GM18526 (cell line): Measurements from ENCODE around the gene CLDND2.

Source experiments
- POLR2A ChIP-seq: IDR thresholded peaks from 3 replicates; pipeline ENCODE4 v1.6.1; 2011; ENCODE audit not compliant: insufficient read length; ENCODE audit errors: extremely low read depth

The CLDND2 gene

DNA sequence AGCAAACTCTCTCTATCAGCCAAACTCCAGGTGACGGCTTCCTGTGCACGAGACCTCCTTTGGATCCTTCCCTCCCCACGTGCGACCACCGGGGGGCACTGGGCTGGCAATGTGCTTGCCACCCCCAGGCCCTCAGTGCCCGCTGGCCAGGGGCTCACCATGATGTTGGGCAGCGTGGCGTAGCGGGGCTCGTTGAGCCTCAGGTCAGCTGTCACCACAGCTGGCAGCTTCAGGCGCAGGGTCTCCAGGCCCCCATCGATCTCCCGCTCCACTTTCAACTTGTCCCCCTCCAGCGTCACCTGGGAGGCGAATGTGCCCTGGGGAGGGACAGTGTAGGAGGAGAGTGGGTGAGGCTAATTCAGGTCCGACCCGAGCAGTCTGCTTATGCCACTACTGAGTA lies 22.1 kb downstream of the CLDND2 start:
- no peak for TF ChIP-seq POLR2A

DNA sequence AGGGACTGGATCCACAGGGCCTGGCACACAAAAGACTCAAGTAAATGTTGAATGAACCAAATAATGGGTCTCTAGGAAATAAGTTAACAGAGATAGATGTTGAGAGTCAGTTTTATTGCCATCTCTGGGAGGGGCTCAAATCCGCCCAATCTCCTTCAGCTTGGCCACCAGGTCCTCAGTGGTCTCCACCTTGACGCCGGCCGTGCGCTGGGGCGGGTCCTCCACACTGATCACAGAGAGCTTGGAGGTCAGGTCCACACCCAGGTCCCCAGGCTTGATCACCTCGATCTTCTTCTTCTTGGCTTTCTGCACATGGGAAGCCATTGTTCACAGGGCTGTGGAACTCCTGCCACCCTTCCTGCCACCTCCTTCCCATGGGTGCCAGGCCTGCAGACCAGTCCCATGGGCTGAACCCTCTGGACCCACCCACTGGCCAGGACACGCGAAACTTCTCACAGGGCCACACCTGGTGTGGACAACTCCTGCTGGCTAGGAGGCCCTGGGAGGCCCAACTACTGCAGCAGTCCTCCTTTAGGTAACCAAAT lies 23.7 kb downstream of the CLDND2 start:
- TF ChIP-seq POLR2A: no peak

DNA sequence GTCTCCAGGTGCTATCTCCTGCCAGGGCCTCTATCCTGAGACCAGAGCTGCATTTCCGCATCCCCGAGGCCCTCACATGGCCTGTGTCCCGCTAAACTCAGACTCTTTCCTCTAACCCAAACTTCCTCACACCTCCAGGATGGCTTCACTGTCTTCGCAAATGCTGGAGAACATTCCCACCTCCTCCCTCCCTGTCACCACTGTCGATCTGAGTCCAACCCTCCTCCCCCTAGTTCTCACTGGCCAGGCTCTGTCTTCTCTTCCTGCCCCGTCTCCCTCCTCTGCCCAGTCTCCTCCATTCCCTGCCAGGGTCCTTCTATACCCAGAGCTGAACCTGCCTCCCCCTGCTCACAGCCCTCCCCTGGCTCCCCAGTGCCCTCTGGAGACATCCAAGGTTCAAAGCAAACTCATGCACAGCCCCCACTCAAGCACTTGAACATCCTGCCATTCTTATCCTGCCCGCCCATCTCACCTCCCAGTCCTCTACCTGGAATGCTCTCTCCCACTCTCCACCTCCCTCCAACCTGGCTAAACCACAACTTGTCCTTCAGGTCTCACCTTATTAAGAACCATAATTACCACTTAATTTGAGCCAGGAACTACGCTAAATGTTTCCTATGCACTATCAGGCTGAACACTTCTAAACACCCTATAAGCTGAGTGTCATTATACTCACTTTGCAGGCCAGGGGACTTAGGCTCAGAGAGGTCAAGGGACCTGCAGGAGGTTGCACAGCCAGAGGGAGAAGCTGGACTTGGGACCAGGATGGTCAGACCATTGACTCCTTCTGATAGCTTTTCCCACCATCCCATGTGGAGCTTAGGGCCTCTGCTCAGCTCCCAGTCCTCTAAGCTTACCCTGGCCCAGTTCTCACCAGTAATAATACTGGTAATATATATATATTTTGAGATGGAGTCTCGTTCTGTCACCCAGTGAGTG lies 25.9 kb downstream of the CLDND2 start:
- TF ChIP-seq POLR2A: no peak

DNA sequence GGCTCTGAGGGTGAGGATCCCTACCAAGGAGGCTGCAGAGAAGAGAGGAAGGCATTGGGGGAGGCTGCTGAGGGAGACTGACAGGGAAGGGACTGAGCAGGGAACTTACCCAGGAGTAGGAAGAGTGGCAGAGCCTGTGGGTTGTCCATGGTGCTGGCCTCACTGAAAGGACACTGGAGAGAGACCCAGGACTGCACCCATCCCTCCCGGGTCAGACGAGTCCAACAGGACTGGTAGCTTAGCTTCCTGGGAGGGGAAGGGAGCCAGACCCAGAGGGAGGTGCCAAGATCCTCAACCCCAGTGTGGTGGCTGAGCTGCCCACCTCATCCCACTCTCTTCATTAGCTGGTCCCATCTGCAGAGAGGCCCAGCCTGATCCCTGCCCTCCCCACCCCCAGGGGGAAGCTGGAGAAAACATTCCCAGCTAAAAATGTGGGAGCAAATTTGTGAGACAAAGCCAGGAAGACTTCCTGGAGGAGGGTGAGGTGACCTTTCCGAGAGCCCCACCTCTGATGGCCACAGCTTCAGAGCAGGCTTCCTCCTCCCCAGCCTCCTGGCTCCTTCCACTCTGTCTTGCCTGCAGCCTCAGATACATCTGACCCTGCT lies 26.7 kb downstream of the CLDND2 start, which contains the start of gene VSIG10L:
Gene VSIG10L (minus strand): TSS at position 164 of the 605 bp plus-strand sequence. CDS start 15 bp downstream, at position 149.
- no peak for TF ChIP-seq POLR2A

DNA sequence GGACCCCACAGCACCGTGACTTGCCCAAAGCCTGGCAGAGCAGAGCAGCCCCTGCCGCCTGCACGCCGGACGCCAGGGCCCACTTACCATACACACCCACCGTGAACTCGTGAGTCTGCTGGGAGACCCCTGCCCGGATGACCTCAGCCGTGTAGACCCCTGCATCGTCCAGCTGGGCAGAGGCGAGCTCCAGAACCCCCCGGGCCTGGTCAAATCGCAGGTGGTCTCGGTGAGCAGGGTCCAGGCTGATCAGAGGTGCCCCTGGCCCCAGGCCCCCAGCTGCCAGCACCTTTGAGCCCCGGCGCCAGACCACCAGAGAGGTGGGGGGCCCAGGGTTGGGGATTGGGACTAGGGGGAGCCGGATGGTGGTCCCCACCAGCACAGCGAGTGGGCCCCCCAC lies 27.7 kb downstream of the CLDND2 start:
- TF ChIP-seq POLR2A: no peak

DNA sequence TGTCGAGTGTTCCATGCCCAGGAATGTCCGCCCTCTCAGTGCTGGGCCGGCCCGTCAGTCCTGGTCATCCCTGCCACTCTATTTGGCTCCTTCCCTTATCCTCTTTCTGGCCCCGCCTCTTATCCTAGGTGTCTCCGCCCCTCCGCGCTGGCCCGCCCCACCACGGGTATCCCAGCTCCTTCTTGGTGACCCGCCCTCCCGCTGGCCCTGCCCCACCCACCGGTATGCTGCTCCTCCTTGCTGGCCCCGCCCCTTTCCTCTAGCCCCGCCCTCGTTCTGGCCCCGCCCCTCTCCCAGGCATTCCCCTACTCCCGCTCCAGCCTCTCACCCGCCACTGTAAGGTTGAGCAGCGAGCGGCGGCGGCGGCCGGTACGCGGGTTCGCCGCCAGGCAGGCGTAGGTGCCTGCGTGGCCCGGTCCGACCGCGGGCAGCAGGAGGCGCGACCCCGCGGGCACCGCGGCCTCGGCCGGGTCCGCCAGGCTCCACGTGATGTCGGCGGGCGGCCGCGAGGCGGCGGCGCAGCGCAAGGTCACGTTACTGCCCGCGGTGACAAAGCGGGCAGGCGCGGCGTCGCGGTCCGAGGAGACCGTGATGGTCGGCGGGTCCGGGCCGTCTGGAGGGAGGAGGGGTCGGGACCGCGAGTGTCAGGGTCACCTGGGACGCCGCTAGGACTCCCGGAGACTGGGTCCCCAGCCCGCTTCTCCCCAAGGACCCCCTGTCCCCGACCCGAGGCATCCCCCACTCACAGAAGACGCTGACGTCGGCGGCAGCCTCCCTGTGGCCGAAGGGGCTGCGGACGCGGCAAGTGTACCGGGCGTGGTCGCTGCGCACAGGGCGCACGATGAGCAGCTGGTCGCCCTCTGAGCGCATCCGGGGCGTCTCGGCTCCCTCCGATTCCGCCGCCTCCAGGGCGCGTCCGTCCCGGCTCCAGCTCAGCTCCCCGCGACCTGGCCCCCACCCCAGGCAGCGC lies 28.8 kb downstream of the CLDND2 start:
- TF ChIP-seq POLR2A: peak; percentile 54

DNA sequence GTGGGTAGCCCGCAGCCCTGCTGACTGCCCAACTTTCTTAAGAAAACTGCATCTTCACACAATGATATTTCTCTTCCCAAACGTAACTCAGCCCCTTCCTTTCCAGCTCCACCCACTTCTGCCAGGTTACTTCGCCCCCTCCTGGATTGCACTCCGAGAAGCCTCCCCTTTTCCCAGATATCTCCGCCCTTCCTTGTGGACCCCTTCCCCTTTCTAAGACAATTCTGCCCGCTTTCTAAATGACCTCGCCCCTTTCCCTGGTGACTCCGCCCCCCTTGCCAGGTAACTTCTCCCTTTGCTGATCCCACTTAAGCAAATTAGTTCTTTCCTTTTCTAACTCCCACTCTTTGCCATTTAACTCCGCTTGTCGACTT lies 29.5 kb downstream of the CLDND2 start:
- TF ChIP-seq POLR2A: no peak

DNA sequence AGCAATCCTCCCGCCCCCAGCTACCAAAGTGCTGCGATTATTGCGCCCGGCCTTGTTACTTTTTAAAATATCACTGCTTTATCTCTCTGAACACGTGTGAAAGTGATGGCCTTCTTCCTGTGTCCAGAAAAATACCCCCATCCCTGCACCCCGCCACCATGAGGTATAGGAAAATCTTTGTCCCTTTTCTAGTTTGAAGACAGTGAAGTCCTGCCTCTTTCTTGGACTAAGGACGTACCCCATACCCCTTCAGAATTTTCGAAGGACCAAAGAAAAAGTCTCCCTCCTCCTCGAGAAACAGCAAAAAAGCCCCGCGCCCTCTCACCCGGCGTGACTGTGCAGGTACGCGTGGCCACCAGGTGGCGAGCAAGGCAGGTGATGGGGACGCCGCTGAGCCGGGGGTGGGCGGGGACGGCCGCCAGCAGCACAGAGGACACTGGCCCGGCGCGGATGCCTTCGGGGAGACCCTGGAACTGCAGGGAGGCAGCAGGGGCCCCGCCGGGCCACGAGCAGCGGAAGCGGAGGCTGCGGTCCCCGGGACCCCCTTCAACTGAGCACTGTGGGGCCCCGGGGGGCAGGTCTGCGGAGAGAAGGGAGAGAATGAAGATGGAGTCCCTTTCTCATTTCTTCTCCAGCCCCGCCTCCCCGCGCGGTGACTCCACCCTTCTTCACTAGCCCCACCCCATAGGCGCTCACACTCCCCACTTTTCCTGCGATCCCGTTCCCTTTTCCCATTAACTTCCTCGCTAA lies 30.1 kb downstream of the CLDND2 start:
- TF ChIP-seq POLR2A: no peak

DNA sequence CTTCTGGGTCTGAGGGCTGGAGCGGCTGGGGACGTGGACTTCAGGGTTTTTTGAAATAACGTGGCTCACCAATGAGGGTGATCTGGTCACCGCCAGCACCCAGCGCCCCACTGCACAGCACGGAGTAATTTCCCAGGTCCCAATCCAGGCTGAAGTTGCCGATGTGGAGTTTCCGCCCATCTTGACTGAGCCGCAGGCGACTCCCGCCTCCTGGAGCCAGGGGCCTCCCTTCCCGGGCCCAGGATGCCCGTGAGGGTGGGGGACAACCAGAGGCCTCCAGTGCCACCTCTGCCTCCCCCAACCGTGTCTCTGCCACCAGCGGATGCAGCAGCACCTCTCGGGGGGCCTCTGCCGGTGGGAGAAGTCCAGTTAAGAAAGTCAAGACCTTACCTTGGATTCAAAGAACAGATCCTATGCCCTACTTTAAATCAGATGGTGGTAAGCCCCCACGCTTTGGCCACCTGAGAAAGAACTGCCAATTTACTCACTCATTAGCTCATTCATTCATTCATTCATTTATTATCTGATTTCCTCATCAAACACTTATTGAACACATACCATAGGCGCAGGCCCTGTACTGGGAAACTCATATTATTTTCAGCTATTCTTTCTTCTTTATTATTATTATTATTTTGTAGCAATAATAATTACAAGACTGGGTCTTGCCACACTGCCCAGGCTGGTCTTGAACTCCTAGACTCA lies 30.8 kb downstream of the CLDND2 start:
- no peak for TF ChIP-seq POLR2A

DNA sequence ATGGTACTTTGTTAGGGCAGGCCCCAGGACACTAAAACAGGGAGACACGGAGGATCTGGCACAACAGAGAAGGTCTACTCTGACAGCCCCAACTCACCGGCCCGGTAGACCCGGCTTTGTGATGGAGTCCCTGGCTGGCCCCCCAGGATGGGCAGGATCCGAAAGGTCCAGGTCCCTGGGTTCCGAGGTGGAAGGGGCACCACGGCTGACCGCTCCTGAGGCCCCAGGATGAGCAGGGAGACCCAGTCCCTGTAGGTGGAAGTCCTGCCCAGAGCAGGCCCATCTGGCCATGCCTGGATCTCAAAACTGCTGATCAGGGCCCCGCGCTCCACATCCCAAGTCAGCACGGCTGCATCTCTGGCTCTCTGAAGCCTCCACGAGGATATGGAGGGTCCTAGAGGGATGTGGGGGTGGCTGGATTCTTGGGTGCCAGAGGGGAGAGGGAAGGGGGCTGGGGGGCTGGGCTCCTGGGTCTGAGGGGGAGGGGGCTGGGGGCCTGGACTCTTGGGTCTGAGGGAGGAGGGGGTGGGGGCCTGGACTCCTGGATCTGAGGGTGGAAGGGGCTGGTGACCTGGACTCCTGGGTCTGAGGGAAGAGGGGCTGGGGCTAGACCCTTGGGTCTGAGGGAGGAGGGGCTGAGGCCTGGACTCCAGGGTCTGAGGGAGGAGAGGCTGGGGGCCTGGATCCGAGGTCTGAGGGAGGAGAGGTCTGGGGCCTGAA lies 31.5 kb downstream of the CLDND2 start:
- TF ChIP-seq POLR2A: no peak

DNA sequence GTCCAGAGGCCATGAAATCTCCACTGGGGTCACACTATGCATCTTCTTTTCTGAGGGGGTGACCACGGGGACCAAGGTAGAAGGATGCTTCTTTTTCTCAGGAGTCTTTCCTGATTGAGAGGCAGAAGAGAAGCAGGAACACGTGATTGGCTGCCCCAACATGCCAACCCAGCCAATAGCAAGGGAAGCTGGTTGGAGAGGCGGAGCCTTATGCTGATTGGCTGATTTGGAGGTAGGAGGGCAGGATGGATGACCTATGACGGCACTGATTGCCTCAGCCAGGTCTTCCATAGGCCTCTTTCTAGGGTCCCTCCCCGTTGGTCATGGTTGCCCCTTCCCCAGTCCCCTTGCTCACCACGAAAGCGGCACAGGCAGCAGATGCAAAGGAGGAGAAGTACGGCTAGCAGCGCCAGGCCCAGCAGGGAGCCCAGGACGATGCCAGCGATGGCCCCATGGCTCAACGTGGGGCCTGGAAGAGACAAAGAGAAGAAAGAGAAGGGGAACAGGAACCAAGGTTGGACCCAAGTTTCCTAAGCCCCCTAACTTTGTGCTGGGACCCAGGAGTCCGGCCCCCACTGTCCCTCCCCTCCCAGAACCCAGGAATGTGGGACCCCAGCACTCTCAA lies 34.9 kb downstream of the CLDND2 start:
- no peak for TF ChIP-seq POLR2A

DNA sequence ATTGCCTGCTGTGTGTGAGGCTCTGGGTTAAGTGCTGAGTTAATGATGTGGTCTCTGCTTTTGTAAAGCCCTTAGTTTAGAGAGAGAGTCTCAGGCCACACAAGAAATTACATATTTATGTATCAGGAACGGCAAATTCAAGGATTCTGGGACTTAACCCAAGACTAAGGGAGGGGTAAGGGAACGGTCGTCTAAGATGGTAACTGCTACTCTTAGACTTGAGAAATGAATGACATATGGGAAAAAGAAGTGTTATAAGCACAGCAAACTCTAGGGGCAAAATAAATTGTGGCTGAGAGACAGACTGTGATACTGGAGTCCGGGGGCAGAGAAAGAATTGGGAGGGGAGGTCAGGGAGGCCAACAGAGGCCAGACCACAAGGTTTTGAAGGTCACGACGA lies 37.1 kb downstream of the CLDND2 start:
- TF ChIP-seq POLR2A: no peak

DNA sequence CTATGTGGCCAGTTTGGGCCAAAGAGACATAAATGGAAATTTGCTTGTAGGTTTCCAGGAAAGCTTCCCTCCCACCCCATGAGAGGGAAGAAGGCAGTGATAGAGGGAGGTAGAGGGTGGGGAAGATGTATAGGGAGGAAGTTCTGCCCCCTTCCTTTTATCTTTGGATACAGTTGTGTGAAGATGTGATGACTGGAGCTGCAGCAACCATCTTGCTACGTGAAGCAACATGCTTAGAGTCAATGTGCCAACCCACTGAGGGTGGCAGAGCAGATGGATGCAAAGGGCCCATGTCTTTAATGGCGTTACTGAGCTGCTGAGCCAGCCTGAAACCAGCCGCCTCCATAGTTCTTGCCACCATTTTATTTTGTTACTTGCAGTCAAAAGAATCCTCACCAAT lies 37.6 kb downstream of the CLDND2 start:
- TF ChIP-seq POLR2A: no peak
